WERI-Rb-1 (cell line): ENCODE data around the gene SLC29A3.

Experiments
- DNase-seq: peaks from one replicate; pipeline ENCODE4 v3.0.0-alpha.2; 2020
- H3K27ac ChIP-seq: fragments of 250-450 bp; sonication (Bioruptor Pico); 2 replicates; pipeline ENCODE4 v1.5.1; 2020; ENCODE audit warnings: mild to moderate bottlenecking, moderate library complexity
- H3K27me3 ChIP-seq: fragments of 250-450 bp; sonication (Bioruptor Pico); 2 replicates; pipeline ENCODE4 v1.5.1; 2021; ENCODE audit warnings: mild to moderate bottlenecking, low read depth, moderate library complexity; ENCODE audit not compliant: insufficient read depth, severe bottlenecking
- H3K36me3 ChIP-seq: fragments of 250-450 bp; sonication (Bioruptor Pico); 2 replicates; pipeline ENCODE4 v1.5.1; 2020; ENCODE audit warnings: mild to moderate bottlenecking, moderate library complexity
- H3K4me3 ChIP-seq: 2 replicates; pipeline ENCODE4 v1.5.1; 2011; ENCODE audit warnings: low read depth, mild to moderate bottlenecking, control low read depth, low read length
- H3K9me3 ChIP-seq: fragments of 250-450 bp; sonication (Bioruptor Pico); 2 replicates; pipeline ENCODE4 v1.5.1; 2021; ENCODE audit warnings: mild to moderate bottlenecking, moderate library complexity; ENCODE audit not compliant: severe bottlenecking
- TF ChIP-seq, protein P1 (sequence below): IDR thresholded peaks from 2 replicates; pipeline ENCODE4 v1.5.1; 2011; ENCODE audit warnings: low read depth, mild to moderate bottlenecking, control low read depth, inconsistent platforms, low read length

SLC29A3 gene

DNA sequence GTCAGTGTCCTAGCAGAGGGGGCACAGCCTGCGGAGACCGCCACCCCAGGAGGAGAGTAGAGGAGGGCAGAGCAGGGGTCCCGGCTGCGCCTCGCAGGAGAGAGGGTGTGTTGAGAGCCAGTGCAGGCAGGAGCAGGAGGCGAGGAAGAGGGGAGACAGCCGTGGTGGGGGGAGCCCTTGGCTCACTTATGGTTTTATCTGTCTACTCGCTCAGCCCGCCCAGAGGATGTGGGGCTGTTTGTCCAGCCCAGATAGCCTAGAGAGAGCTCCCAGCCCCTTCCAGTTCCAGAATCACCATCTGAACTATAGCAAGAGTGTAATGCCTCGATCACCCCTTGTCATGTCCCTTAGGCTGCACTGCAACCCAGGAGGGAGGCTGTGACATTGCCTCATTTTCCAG, 26.6 kb downstream of the SLC29A3 start:
- peak overlapping the region; percentile 92 for H3K27ac ChIP-seq

DNA sequence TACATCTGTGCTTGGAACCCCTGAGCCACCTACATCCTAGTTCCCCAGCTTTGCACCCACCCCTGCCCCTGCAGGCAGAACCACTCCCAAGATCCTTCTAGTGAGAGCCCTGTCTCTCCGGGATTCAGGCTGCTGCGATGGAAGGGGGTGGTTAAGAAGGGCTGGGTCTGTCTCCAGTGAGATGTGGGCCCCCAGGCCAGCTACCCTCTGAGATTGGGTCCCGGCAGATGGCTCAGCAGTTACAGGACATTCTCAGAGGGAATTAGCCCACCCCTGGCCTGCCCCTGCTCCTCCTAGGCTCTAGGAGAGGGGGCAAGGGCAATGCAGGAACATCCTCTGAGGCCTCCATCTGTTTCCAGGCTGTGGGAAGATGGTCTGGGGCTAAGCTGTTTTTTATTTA, 27.7 kb downstream of the SLC29A3 start:
- peak overlapping the region; percentile 92 for H3K27ac ChIP-seq
- H3K27me3 ChIP-seq, result no peaks in the 10 kb centered on the region
- DNase-seq, result peak; percentile 97
- H3K36me3 ChIP-seq, result peaks cover 77% of the 10 kb centered on the region
- no peaks in the 10 kb centered on the region for H3K9me3 ChIP-seq
- TF ChIP-seq, protein P1, sequence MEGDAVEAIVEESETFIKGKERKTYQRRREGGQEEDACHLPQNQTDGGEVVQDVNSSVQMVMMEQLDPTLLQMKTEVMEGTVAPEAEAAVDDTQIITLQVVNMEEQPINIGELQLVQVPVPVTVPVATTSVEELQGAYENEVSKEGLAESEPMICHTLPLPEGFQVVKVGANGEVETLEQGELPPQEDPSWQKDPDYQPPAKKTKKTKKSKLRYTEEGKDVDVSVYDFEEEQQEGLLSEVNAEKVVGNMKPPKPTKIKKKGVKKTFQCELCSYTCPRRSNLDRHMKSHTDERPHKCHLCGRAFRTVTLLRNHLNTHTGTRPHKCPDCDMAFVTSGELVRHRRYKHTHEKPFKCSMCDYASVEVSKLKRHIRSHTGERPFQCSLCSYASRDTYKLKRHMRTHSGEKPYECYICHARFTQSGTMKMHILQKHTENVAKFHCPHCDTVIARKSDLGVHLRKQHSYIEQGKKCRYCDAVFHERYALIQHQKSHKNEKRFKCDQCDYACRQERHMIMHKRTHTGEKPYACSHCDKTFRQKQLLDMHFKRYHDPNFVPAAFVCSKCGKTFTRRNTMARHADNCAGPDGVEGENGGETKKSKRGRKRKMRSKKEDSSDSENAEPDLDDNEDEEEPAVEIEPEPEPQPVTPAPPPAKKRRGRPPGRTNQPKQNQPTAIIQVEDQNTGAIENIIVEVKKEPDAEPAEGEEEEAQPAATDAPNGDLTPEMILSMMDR, result no peak
- H3K4me3 ChIP-seq, result no peak overlapping the region

More for the DNA sequence above, 26.6 kb downstream of the SLC29A3 start:
- TF ChIP-seq, protein P1, result no peak
- DNase-seq, result no peak
- H3K36me3 ChIP-seq, result peaks cover 77% of the 10 kb centered on the region
- no peak overlapping the region for H3K4me3 ChIP-seq
- no peaks in the 10 kb centered on the region for H3K9me3 ChIP-seq
- no peaks in the 10 kb centered on the region for H3K27me3 ChIP-seq

DNA sequence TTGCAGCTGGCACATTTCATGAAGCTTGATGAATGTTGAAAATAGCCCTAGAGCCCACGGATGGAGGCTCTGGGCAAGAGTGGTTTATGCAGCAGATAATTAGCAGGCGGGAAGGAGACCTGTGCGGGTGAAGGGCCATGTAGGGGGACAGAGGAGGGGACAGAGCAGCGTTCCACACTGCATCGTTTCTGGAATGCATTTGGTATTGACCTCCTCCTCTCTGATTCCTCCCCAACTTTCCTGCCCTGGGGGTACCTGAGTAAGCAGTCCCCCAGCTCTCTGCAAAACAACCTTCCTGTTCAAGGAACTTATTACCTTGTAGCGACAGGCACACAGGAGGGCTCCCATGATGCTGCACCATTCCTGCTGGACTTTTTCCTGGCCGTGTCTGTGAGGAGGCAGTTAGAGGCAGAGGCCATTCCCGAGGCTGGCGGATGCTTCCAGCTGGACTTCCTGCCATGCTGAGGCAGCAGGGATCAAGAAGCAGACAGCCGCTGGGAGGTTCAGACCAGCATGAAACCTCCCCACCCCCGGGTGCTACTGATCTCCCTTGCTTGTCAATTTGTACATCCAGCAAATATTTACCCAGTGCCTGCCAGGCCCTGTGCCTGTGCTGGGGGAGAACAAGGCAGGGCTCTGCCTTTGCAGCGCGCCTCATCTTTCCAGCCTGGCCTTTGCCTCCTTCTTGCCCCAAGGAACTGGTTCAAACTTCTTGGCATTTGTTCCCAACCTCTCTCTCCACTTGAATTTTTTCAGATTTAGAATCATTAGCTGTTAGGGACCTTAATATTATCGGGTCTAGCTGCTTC, 28.7 kb downstream of the SLC29A3 start:
- DNase-seq, result no peak
- Histone ChIP-seq H3K36me3 (peaks cover 79% of the 10 kb centered on the region), H3K9me3 (no peaks in the 10 kb centered on the region), H3K27me3 (no peaks in the 10 kb centered on the region), H3K27ac (peak overlapping the region; percentile 92), H3K4me3 (no peak overlapping the region)
- TF ChIP-seq, protein P1, result no peak

DNA sequence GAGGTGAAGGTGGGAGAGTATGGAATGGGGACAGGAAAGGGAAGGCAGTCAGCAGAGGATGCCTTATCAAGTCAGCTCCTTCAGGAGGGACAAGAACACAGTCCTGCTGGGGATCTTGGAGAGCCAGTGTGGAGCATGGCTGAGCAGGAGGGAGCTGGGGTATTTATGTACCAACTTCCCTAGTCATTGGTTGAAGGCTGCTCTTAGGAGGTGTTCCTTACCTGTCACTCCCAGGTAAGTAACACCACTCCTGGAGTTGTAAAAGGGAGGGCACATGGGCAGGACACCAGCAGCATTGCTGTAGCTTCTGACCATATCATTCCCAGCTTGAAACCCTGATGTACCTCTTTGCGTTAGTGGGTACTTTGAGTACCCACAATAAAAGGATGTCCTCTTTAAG, 29.8 kb downstream of the SLC29A3 start:
- H3K4me3 ChIP-seq, result no peak overlapping the region
- H3K27me3 ChIP-seq, result no peaks in the 10 kb centered on the region
- peak overlapping the region; percentile 92 for H3K27ac ChIP-seq
- DNase-seq, result no peak
- TF ChIP-seq, protein P1, result no peak
- H3K9me3 ChIP-seq, result no peaks in the 10 kb centered on the region
- H3K36me3 ChIP-seq, result peaks cover 73% of the 10 kb centered on the region

DNA sequence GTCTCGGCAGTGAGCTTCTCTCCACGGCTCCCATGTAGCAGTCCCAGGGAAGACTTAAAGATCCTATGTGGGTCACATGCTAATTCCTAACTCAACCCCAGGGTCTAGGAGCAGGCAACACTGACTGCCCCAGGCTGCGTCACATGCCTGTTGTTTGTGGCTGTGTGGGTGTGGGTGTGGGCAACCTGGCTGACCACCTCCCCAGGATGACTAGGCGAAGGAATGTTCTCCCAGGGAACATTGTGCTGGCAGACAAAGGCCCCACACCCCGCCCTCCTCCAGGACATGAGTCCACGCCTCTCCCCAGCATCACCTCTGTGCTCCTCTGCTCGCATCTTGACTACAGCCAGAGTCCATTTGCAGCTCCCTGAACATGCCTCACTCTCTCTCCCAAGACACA, 30.3 kb downstream of the SLC29A3 start:
- no peak overlapping the region for H3K4me3 ChIP-seq
- TF ChIP-seq, protein P1, result no peak
- H3K9me3 ChIP-seq, result no peaks in the 10 kb centered on the region
- peaks cover 73% of the 10 kb centered on the region for H3K36me3 ChIP-seq
- peak overlapping the region; percentile 92 for H3K27ac ChIP-seq
- no peaks in the 10 kb centered on the region for H3K27me3 ChIP-seq
- DNase-seq, result no peak
